HepG2 (cell line): Measurements from ENCODE around the gene NUDT3. TPM values are rescaled to one million over a fixed set of nuclear protein-coding genes. Genes with fewer than 3 reads are reported as not detected.
A peak's percentile ranks its signal among the peaks of the same experiment; 100 is the strongest.

Experiments used
- ARNT2 ChIP-seq: sonication (generic); formaldehyde crosslinking; IDR thresholded peaks from 2 replicates; pipeline ENCODE4 v1.8.0; 2022; ENCODE audit warnings: mild to moderate bottlenecking, low read depth, missing genetic modification reagents, moderate library complexity
- CHCHD3 ChIP-seq: sonication (generic); formaldehyde crosslinking; IDR thresholded peaks from 2 replicates; pipeline ENCODE4 v1.8.0; 2022; ENCODE audit warnings: mild to moderate bottlenecking, missing genetic modification reagents, moderate library complexity
- FOXK2 ChIP-seq: fragments of 450-650 bp; IDR thresholded peaks from 2 replicates; pipeline ENCODE4 v1.6.1; 2016
- HOXA7 ChIP-seq: sonication (generic); formaldehyde crosslinking; IDR thresholded peaks from 2 replicates; pipeline ENCODE4 v1.8.1; 2022; ENCODE audit warnings: mild to moderate bottlenecking, missing genetic modification reagents, moderate library complexity
- PAWR ChIP-seq: sonication (generic); formaldehyde crosslinking; IDR thresholded peaks from 2 replicates; pipeline ENCODE4 v1.4.0; 2020; ENCODE audit warnings: missing genetic modification reagents, mild to moderate bottlenecking, borderline replicate concordance
- SRF ChIP-seq: IDR thresholded peaks from 2 replicates; pipeline ENCODE4 v1.6.1; 2011; ENCODE audit warnings: mild to moderate bottlenecking, low read depth, low read length, moderate library complexity
- ZBTB2 ChIP-seq: sonication (generic); formaldehyde crosslinking; IDR thresholded peaks from 2 replicates; pipeline ENCODE4 v1.8.0; 2022; ENCODE audit warnings: low read depth, missing genetic modification reagents
- ZFP62 ChIP-seq: sonication (generic); formaldehyde crosslinking; IDR thresholded peaks from 2 replicates; pipeline ENCODE4 v1.4.0; 2020; ENCODE audit warnings: missing genetic modification reagents
- ZNF350 ChIP-seq: sonication (generic); formaldehyde crosslinking; IDR thresholded peaks from 2 replicates; pipeline ENCODE4 v1.4.0; 2020; ENCODE audit warnings: mild to moderate bottlenecking, low read depth, missing genetic modification reagents, borderline replicate concordance
- ZNF484 ChIP-seq: sonication (generic); formaldehyde crosslinking; IDR thresholded peaks from 2 replicates; pipeline ENCODE4 v1.5.1; 2020; ENCODE audit warnings: mild to moderate bottlenecking, low read depth, missing genetic modification reagents, borderline replicate concordance
- ZNF576 ChIP-seq: sonication (generic); formaldehyde crosslinking; IDR thresholded peaks from 2 replicates; pipeline ENCODE4 v1.4.0; 2020; ENCODE audit warnings: mild to moderate bottlenecking, missing genetic modification reagents
- ZNF615 ChIP-seq: sonication (generic); formaldehyde crosslinking; IDR thresholded peaks from 2 replicates; pipeline ENCODE4 v1.5.0; 2020; ENCODE audit warnings: mild to moderate bottlenecking, missing genetic modification reagents, borderline replicate concordance
- ZNF772 ChIP-seq: sonication (generic); formaldehyde crosslinking; IDR thresholded peaks from 2 replicates; pipeline ENCODE4 v1.5.0; 2020; ENCODE audit warnings: mild to moderate bottlenecking, missing genetic modification reagents
- polyA plus RNA-seq, 8 experiments: library from polyadenylated mRNA; depleted of rRNA in 3 of 8; stranded (reverse) in 7 of 8; unstranded in 1 of 8; fragments of >200 nt; fragmentation: Illumina TruSeq in 4 of 8; extraction: Trizol in 4 of 8; gene quantifications; 2 replicates each; pipeline versions ENCODE4 v1.2.1 to v1.2.3, GENCODE V29; 2011 to 2016; ENCODE audit warnings: low read depth in 4 of 8, missing spikeins in 1 of 8, mixed read lengths in 1 of 8; ENCODE audit not compliant: insufficient read depth in 1 of 8
- total RNA-seq, 5 experiments: library from RNA; depleted of rRNA; stranded (reverse); fragments of >200 nt; fragmentation: Illumina TruSeq; extraction: Trizol; gene quantifications; 2 replicates each; pipeline ENCODE4 v1.2.3, GENCODE V29; 2016; ENCODE audit warnings: low read depth in 1 of 5
- TF ChIP-seq, protein P1 (sequence below): sonication (generic); formaldehyde crosslinking; IDR thresholded peaks from 2 replicates; pipeline ENCODE4 v1.5.0; 2020; ENCODE audit warnings: mild to moderate bottlenecking, missing genetic modification reagents, borderline replicate concordance
- TF ChIP-seq, protein P2 (sequence below): IDR thresholded peaks from 2 replicates; pipeline ENCODE4 v1.6.1; 2016; ENCODE audit warnings: mild to moderate bottlenecking, missing biosample characterization, missing genetic modification reagents
- TF ChIP-seq, protein P3 (sequence below): sonication (generic); formaldehyde crosslinking; IDR thresholded peaks from 2 replicates; pipeline ENCODE4 v1.8.0; 2022; ENCODE audit warnings: mild to moderate bottlenecking, missing genetic modification reagents
- TF ChIP-seq, protein P4 (sequence below): sonication (generic); formaldehyde crosslinking; IDR thresholded peaks from 2 replicates; pipeline ENCODE4 v1.5.0; 2020; ENCODE audit warnings: missing genetic modification reagents

NUDT3 gene
- total and polyA plus RNA-seq, 2 of the 13 experiments (the other 11 are each of a cell fraction or from before 2014, with no cell fraction given): 20.2 to 20.6 TPM

- TF ChIP-seq, protein P1, sequence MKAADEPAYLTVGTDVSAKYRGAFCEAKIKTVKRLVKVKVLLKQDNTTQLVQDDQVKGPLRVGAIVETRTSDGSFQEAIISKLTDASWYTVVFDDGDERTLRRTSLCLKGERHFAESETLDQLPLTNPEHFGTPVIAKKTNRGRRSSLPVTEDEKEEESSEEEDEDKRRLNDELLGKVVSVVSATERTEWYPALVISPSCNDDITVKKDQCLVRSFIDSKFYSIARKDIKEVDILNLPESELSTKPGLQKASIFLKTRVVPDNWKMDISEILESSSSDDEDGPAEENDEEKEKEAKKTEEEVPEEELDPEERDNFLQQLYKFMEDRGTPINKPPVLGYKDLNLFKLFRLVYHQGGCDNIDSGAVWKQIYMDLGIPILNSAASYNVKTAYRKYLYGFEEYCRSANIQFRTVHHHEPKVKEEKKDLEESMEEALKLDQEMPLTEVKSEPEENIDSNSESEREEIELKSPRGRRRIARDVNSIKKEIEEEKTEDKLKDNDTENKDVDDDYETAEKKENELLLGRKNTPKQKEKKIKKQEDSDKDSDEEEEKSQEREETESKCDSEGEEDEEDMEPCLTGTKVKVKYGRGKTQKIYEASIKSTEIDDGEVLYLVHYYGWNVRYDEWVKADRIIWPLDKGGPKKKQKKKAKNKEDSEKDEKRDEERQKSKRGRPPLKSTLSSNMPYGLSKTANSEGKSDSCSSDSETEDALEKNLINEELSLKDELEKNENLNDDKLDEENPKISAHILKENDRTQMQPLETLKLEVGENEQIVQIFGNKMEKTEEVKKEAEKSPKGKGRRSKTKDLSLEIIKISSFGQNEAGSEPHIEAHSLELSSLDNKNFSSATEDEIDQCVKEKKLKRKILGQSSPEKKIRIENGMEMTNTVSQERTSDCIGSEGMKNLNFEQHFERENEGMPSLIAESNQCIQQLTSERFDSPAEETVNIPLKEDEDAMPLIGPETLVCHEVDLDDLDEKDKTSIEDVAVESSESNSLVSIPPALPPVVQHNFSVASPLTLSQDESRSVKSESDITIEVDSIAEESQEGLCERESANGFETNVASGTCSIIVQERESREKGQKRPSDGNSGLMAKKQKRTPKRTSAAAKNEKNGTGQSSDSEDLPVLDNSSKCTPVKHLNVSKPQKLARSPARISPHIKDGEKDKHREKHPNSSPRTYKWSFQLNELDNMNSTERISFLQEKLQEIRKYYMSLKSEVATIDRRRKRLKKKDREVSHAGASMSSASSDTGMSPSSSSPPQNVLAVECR (CRISPR knock-in tag): peak; percentile 32; the same call in 1 of the 2 replicates
- TF ChIP-seq PAWR (CRISPR knock-in tag) (0 out of 2 replicates have a peak, but pooled peaks have one; percentile 32), ZFP62 (no peak), SRF (no peak), ARNT2 (CRISPR knock-in tag) (peak; percentile 81; the same call in 1 of the 2 replicates), ZNF484 (CRISPR knock-in tag) (no peak), ZNF576 (CRISPR knock-in tag) (no peak), HOXA7 (CRISPR knock-in tag) (no peak), ZNF615 (CRISPR knock-in tag) (no peak), ZNF772 (CRISPR knock-in tag) (no peak; the same call in none of the 2 replicates), ZNF350 (peak; percentile 92), CHCHD3 (no peak; the same call in 1 of the 2 replicates), ZBTB2 (peak; percentile 78), FOXK2 (no peak)
- TF ChIP-seq, protein P2, sequence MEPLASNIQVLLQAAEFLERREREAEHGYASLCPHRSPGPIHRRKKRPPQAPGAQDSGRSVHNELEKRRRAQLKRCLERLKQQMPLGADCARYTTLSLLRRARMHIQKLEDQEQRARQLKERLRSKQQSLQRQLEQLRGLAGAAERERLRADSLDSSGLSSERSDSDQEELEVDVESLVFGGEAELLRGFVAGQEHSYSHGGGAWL (CRISPR knock-in tag): no peak
- TF ChIP-seq, protein P3, sequence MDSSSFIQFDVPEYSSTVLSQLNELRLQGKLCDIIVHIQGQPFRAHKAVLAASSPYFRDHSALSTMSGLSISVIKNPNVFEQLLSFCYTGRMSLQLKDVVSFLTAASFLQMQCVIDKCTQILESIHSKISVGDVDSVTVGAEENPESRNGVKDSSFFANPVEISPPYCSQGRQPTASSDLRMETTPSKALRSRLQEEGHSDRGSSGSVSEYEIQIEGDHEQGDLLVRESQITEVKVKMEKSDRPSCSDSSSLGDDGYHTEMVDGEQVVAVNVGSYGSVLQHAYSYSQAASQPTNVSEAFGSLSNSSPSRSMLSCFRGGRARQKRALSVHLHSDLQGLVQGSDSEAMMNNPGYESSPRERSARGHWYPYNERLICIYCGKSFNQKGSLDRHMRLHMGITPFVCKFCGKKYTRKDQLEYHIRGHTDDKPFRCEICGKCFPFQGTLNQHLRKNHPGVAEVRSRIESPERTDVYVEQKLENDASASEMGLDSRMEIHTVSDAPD (CRISPR knock-in tag): no peak; the same call in 1 of the 2 replicates
- TF ChIP-seq, protein P4, sequence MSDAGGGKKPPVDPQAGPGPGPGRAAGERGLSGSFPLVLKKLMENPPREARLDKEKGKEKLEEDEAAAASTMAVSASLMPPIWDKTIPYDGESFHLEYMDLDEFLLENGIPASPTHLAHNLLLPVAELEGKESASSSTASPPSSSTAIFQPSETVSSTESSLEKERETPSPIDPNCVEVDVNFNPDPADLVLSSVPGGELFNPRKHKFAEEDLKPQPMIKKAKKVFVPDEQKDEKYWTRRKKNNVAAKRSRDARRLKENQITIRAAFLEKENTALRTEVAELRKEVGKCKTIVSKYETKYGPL (CRISPR knock-in tag): no peak; the same call in 1 of the 2 replicates
Measured at GRCh38 chr6:34392497-34393190, at the start of gene NUDT3 (continued).
